HG03103 (cell line): Measurements from ENCODE around the gene ZDHHC5.
"Not testable (repeated sequence)": the region's sequence is repeated elsewhere in the genome, so short reads cannot be mapped to it uniquely, and the experiment has no call there.

Experiments used
- ATAC-seq: cut with Tn5 transposase; IDR thresholded peaks from one replicate; pipeline ENCODE4 v1.9.1; 2021; ENCODE audit warnings: low read depth; ENCODE audit not compliant: unreplicated experiment

Gene ZDHHC5

GRCh38 chr11:57716726-57717125 lies 48.8 kb downstream of the ZDHHC5 start:
- not testable (repeated sequence) for ATAC-seq

- no peak for ATAC-seq
Measured at GRCh38 chr11:57727185-57727584, 59.3 kb downstream of the ZDHHC5 start.

DNA sequence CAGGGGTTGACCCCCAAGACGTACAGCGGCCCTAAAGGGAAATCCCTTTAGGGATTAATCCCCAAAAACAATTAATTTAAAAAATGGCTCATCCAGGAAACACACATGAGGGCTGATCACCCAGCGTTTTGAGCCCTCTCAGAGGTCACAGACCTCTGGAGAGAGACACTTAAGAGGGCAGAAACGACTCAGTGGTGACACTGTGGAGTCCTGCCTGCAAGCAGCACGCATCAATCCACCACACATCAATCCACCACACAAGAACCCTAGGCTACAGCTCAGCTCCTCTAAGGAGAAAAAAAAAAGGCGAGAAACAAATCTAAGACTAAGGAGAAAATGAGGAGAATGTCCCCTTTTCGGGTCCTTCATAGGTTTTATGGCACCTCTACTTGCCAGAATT lies 60.9 kb downstream of the ZDHHC5 start:
- no peak for ATAC-seq

GRCh38 chr11:57729479-57729878 lies 61.6 kb downstream of the ZDHHC5 start:
- no peak for ATAC-seq

GRCh38 chr11:57732661-57733060 lies 64.7 kb downstream of the ZDHHC5 start:
- no peak for ATAC-seq

DNA sequence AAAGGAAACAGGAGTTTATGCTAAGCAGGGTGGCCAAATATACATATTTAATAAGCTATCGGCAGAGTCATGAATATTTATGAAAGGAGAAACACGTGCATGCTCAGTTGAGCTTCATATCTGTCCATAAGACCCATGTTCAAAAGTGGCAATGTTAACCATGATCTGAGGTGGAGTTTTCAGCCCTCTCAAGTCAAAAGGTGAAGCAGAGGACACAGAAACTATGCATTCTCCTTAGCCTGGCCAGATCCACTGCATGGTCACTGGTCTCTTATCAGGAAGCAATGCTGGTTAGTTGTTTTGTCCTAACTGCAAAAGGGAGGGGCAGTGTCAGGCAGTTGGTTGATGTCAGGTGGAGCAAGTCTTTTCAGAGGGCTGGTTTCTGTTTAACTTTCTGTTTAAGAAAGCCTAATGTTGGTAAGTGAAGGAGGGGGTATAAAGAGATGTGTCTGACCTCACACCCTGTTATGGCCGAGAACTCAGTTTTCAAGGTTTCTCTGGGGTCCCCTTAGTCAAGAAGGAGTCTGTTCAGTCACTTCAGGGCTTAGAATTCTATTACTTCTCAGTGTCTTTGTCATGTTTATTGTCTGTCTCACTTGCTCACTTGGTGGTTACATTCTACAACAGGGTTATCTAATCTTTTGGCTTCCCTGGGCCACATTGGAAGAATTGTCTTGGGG lies 67.8 kb downstream of the ZDHHC5 start:
- ATAC-seq, result no peak

DNA sequence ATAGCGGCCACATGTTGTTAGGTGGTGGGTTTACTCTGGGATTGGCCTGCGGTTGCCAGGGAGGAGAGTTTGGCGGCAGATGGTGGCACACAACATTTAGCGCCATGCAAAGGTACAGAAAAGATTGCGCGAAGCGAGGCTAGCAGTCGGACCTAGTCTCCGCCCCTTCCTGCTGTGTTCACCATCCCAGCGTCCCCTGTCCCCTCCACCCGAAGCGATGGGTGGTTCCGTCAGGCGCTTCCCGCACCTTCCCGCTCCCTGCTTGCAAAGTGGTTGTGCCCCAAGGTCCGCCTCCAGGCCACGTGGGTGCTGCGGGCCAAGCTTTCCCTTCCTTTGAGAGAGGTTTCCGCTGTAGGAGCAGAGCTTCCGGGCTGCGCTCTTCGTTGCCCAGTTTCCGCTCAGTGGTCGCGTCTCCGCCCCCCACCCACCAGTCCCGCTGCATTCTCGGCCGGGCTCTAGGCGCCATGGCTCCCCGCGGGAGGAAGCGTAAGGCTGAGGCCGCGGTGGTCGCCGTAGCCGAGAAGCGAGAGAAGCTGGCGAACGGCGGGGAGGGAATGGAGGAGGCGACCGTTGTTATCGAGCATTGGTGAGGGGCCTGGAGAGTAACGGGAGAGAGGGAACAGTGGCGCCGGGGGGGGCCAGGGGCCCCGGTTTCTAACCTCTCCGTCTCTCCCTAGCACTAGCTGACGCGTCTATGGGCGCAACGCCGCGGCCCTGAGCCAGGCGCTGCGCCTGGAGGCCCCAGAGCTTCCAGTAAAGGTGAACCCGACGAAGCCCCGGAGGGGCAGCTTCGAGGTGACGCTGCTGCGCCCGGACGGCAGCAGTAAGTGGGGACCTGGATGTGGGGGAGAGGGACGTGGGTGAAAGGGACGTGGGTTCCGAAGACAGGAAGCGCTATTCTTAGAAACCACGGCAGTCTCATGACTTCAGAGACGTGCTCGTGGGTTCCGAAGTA lies 73.5 kb downstream of the ZDHHC5 start, which contains the start of gene SELENOH:
Gene SELENOH (plus strand): TSS at position 360 of the 955 bp plus-strand sequence. CDS start 105 bp downstream, at position 465.
- peak; percentile 82 for ATAC-seq

GRCh38 chr11:57742087-57742452 lies 74.2 kb downstream of the ZDHHC5 start:
- no peak for ATAC-seq

- no peak for ATAC-seq
Measured at GRCh38 chr11:57744357-57744756, 76.4 kb downstream of the ZDHHC5 start.

GRCh38 chr11:57745206-57745605 lies 77.3 kb downstream of the ZDHHC5 start:
- no peak for ATAC-seq

GRCh38 chr11:57746920-57747319 lies 79.0 kb downstream of the ZDHHC5 start:
- no peak for ATAC-seq
